HG03460 (cell line): ENCODE data around the gene SSBP2.
A peak's percentile ranks its signal among the peaks of the same experiment; 100 is the strongest.

Source experiments
- ATAC-seq: cut with Tn5 transposase; IDR thresholded peaks from one replicate; pipeline ENCODE4 v1.9.1; 2021; ENCODE audit not compliant: unreplicated experiment

SSBP2 gene

GRCh38 chr5:81767097-81767496 lies 16.2 kb upstream of the SSBP2 start:
- no peak for ATAC-seq

- no peak for ATAC-seq
These were observed 15.7 kb upstream of the SSBP2 start for GRCh38 chr5:81766611-81767010.

GRCh38 chr5:81763294-81763928 lies 12.5 kb upstream of the SSBP2 start:
- ATAC-seq = no peak

GRCh38 chr5:81762853-81763252 lies 12.0 kb upstream of the SSBP2 start:
- no peak for ATAC-seq

DNA sequence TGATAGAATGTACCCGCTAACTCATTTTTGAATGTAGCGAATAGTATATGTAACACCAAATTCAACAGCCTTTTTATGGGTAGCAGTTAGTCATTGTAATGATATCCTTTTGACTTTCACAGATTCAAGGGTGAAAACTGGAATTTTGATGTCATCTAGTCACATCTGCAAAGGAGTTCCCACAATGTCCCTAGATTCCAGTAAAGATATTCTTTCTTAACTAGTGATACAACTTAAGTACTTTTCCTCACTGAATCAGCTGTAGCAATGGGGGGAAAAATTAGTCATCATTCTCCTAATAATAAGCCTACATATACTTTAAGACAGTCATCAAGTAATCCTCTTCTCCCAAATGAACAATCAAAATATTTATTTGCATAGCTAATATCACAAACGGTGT lies 11.5 kb upstream of the SSBP2 start:
- no peak for ATAC-seq

GRCh38 chr5:81761970-81762369 lies 11.1 kb upstream of the SSBP2 start:
- ATAC-seq = no peak

DNA sequence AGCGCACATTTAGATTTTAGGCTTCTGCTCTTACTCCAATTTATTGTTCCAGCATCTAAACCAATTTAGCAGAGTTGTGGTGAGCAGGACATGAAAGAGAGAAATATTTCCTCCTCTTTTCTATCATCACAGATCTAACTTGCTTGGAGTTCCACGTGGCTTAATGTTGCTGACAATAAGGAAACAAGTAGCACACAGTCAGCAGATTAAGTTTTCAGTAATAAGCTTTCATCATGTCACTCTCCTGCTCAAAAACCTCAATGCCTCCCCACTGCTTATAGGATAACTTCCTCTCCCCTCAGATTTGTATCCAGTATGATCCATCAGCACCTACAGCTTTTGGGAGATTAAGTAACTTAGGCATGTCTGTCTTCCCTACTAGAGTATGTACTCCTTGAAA lies 10.4 kb upstream of the SSBP2 start:
- ATAC-seq = no peak

- no peak for ATAC-seq
These were observed 9.6 kb upstream of the SSBP2 start for GRCh38 chr5:81760521-81760920.

GRCh38 chr5:81759632-81760005 lies 8.7 kb upstream of the SSBP2 start:
- ATAC-seq = no peak

- no peak for ATAC-seq
These were observed 6.5 kb upstream of the SSBP2 start for GRCh38 chr5:81757404-81757803.

DNA sequence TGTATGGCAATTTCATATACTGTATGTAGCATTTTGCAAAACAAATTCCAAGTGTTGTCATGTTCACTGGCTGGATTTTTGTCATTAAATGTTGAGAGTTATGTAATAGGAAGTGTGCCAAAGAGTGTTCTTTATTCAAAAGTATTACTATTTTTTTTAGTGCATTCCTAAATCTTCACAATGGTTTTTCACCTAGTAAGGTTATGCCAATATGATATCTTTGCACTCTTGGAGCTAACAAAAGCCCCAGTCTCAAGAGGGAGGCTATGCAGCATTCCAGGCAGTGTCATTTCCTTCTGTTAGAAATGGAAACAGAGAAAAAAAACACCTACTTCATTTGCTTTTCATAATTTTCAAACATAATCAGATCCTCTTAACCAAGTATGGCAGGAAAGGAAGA lies 5.1 kb upstream of the SSBP2 start:
- ATAC-seq = no peak

DNA sequence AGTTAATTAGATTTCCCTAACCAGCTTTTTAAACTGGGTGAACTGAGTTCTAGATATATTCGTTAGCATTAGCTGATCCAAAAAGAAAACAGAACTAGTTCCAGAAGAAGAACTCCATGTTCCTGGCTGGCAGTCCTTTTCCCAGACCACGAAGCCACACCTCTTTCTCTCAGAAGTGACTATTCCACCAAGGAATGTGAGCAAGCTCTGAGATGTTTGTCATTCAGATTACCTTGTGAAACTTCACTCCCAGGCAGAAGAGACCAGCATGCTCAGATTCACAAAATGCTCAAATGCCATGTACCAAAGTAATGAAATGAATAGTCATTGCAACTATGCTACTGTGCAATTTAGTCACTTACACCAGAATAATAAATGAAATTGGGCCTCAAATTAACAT lies 4.4 kb upstream of the SSBP2 start:
- no peak for ATAC-seq

DNA sequence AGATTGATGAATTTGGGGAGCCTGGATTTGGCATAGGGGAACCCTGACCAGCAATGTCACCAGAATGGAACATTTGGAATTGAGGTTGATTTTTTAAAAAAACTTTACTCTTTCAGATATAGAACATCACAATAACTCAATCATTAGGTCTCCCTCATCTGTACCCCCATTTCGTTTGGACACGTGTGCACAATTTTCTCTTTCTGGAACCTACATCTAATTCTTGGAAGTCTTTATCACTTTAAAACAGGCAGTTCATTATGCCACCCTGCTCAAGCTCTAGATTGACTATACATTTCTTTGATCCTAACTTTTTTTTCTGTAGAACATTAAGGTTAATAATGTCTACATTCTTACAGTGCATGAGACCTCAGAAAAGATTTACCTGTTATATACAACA lies 3.7 kb upstream of the SSBP2 start:
- no peak for ATAC-seq

- ATAC-seq = no peak
These were observed 2.5 kb upstream of the SSBP2 start for GRCh38 chr5:81753429-81753828.

DNA sequence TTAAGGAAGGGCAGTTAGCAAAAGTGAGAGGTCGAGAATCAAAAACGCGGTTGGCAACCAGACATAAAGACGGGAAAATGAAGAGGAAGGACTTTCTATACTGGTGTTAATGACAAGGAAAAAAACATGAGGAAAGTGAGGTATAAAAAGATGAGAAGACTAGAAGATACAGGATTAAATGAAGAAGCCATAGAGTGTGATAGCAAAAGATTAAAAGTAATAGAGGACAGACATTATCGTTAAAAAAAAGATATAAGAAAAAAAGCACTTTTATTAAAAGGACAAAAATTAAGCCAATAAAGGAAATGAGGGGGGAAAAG lies 1.7 kb upstream of the SSBP2 start:
- no peak for ATAC-seq

- no peak for ATAC-seq
These were observed 1.1 kb upstream of the SSBP2 start for GRCh38 chr5:81751836-81752643.

DNA sequence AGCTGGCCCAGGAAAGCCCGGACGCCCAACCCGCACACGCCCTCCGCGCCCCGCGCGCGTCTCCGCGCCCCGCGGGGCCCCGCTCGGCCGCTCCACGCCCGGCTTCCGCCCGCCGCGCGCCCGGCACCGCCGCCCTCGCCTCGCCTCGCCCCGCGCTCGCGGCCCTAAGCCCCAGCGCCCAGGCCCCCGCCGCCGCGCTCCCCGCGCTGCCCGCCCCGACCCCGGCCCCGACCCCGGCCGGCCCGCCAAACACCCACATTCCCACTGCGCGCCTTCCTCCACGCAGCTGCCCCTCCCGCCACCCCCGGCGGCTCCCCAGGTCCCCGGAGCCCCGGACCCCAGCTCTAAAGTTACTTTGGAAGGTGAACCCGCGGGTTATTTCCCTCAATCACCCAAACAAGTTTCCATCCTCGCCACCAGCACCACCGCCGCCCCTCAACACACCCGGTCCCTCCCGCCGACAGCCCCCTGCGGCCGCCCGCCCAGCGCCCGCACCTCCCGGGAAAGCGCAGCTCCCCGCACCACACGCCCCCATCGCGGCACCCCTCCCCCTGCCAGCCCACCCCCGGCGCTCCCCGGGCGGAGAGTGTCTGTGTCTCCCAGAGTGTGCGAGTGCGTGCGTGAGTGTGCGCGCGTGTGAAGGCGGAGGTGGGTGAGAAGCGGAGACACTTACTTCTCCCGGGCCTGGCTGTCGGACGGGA lies 439 bp downstream of the SSBP2 start:
- no peak for ATAC-seq

DNA sequence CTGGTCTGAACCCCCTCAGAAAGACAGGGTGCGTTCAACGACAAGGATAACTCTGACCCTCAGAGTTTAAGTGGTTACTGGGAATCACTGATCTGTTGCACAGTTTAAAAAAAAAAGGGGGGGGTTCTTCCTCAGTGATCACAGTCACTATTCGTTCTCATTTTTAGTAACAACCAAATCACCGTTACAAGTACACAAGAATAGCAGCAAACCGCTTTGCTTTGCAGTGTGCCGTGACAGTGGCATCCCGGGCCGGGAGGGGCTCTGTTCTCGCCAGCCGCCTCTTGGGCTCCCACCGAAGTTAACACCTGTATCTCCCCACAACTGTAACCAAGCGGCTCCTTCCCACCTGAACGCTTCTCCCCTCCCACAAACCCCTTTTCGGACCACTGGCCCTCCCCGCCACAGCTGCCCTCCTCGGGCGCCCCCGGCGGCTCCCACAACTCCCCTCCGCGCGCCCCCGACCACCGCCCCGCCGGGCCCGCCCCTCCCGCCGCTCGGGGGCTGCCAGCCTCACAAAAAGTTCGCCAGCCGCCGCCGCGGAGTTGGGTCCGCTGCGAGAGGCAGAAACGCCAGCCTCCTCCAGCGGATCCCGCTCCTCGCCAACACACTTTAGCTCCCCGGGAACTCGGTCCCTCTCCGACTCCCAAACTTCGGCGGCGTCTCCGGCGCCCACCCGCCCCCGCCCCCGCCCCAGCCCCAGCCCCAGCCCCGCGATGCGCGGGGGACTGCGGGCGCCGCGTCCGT lies 1.2 kb downstream of the SSBP2 start:
- peak; percentile 42 for ATAC-seq

DNA sequence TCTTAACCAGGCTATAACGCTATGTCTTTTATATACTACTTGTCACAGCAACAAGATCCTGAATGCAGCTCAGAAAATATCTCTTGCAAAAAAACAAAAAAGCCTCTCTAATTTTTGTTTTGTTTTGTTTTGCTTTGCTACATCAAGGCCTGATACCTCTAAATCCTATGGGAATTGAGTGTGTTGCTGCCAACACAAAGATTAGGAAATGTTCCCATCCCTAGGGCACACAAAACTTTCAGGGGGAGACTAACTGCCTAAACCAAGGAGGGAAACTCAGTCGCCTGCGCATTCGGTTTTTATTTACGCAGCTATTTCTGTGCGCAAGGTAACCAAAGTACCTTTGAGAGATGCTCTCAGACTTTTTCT lies 1.7 kb downstream of the SSBP2 start:
- no peak for ATAC-seq

- no peak for ATAC-seq
These were observed 2.3 kb downstream of the SSBP2 start for GRCh38 chr5:81748556-81748955.

DNA sequence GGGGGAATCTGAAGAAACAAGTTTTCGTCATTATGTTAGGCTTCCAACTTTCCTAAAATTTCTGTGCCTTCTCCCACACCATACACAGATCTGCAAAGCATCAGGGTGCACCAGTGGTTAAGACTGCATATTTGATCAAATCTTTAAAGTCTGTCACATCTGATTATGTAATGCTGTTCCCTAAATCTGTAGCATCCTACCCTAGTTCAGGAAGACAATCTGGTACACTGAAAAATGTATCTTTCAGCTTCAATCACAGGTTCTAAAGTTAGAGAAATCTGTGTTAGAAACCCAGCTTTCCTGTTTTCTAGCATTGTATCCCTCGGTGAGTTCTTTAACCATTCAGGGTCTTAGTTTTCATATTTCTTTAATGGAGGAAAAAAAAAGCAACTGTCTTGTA lies 3.9 kb downstream of the SSBP2 start:
- no peak for ATAC-seq

GRCh38 chr5:81740758-81741157 lies 10.1 kb downstream of the SSBP2 start:
- ATAC-seq = no peak
